ENCODE measurements around the gene NPR1.
A peak's percentile ranks its signal among the peaks of the same experiment; 100 is the strongest.
"Not testable (repeated sequence)": the region's sequence is repeated elsewhere in the genome, so short reads cannot be mapped to it uniquely, and the experiment has no call there.

The NPR1 gene

GRCh38 chr1:153688736-153689328 lies 10.3 kb downstream of the NPR1 start:
- no peaks in the 10 kb centered on the region for H3K36me3 ChIP-seq (ENCODE audit: control insufficient read depth, insufficient read depth, low read length)
- H3K4me3 ChIP-seq (ENCODE audit: low read length) = no peak overlapping the region
- no peak overlapping the region for H3K9ac ChIP-seq (ENCODE audit: low read length)
- no peaks in the 10 kb centered on the region for H3K27me3 ChIP-seq (ENCODE audit: control insufficient read depth, insufficient read depth, low read length)
- no peak overlapping the region for H3K27ac ChIP-seq (ENCODE audit: low read depth, low read length)
- H3K4me1 ChIP-seq (ENCODE audit: control insufficient read depth, insufficient read depth, low read length) = no peaks in the 10 kb centered on the region

GRCh38 chr1:153693466-153693865 lies 15.0 kb downstream of the NPR1 start:
- Histone ChIP-seq H3K4me3 (ENCODE audit: low read length) (no peak overlapping the region), H3K27ac (ENCODE audit: low read depth, low read length) (no peak overlapping the region), H3K36me3 (ENCODE audit: control insufficient read depth, insufficient read depth, low read length) (no peaks in the 10 kb centered on the region), H3K4me1 (ENCODE audit: control insufficient read depth, insufficient read depth, low read length) (peaks cover 5% of the 10 kb centered on the region), H3K9ac (ENCODE audit: low read length) (no peak overlapping the region), H3K27me3 (ENCODE audit: control insufficient read depth, insufficient read depth, low read length) (no peaks in the 10 kb centered on the region)

GRCh38 chr1:153696741-153697140 lies 18.3 kb downstream of the NPR1 start:
- Histone ChIP-seq H3K27ac (ENCODE audit: low read depth, low read length) (peak overlapping the region; percentile 87), H3K4me1 (ENCODE audit: control insufficient read depth, insufficient read depth, low read length) (peaks cover 5% of the 10 kb centered on the region), H3K27me3 (ENCODE audit: control insufficient read depth, insufficient read depth, low read length) (no peaks in the 10 kb centered on the region), H3K36me3 (ENCODE audit: control insufficient read depth, insufficient read depth, low read length) (no peaks in the 10 kb centered on the region), H3K4me3 (ENCODE audit: low read length) (no peak overlapping the region), H3K9ac (ENCODE audit: low read length) (no peak overlapping the region)

- no peak overlapping the region for H3K4me3 ChIP-seq (ENCODE audit: low read length)
- no peaks in the 10 kb centered on the region for H3K27me3 ChIP-seq (ENCODE audit: control insufficient read depth, insufficient read depth, low read length)
- no peak overlapping the region for H3K9ac ChIP-seq (ENCODE audit: low read length)
- no peaks in the 10 kb centered on the region for H3K36me3 ChIP-seq (ENCODE audit: control insufficient read depth, insufficient read depth, low read length)
- peaks cover 5% of the 10 kb centered on the region for H3K4me1 ChIP-seq (ENCODE audit: control insufficient read depth, insufficient read depth, low read length)
- peak overlapping the region; percentile 87 for H3K27ac ChIP-seq (ENCODE audit: low read depth, low read length)
Observed at GRCh38 chr1:153697191-153698019, 18.9 kb downstream of the NPR1 start.

GRCh38 chr1:153698020-153698922 lies 19.8 kb downstream of the NPR1 start:
- H3K36me3 ChIP-seq (ENCODE audit: control insufficient read depth, insufficient read depth, low read length) = no peaks in the 10 kb centered on the region
- no peak overlapping the region for H3K9ac ChIP-seq (ENCODE audit: low read length)
- H3K4me1 ChIP-seq (ENCODE audit: control insufficient read depth, insufficient read depth, low read length) = peaks cover 5% of the 10 kb centered on the region
- peak overlapping the region; percentile 21 for H3K4me3 ChIP-seq (ENCODE audit: low read length)
- peak overlapping the region; percentile 87 for H3K27ac ChIP-seq (ENCODE audit: low read depth, low read length)
- H3K27me3 ChIP-seq (ENCODE audit: control insufficient read depth, insufficient read depth, low read length) = no peaks in the 10 kb centered on the region

- H3K27ac ChIP-seq (ENCODE audit: low read depth, low read length) = no peak overlapping the region
- peaks cover 5% of the 10 kb centered on the region for H3K4me1 ChIP-seq (ENCODE audit: control insufficient read depth, insufficient read depth, low read length)
- H3K9ac ChIP-seq (ENCODE audit: low read length) = no peak overlapping the region
- H3K27me3 ChIP-seq (ENCODE audit: control insufficient read depth, insufficient read depth, low read length) = no peaks in the 10 kb centered on the region
- no peaks in the 10 kb centered on the region for H3K36me3 ChIP-seq (ENCODE audit: control insufficient read depth, insufficient read depth, low read length)
- H3K4me3 ChIP-seq (ENCODE audit: low read length) = no peak overlapping the region
Observed at GRCh38 chr1:153698923-153699714, 20.6 kb downstream of the NPR1 start.

- no peak overlapping the region for H3K27ac ChIP-seq (ENCODE audit: low read depth, low read length)
- peaks cover 5% of the 10 kb centered on the region for H3K4me1 ChIP-seq (ENCODE audit: control insufficient read depth, insufficient read depth, low read length)
- no peaks in the 10 kb centered on the region for H3K36me3 ChIP-seq (ENCODE audit: control insufficient read depth, insufficient read depth, low read length)
- no peak overlapping the region for H3K4me3 ChIP-seq (ENCODE audit: low read length)
- H3K9ac ChIP-seq (ENCODE audit: low read length) = no peak overlapping the region
- no peaks in the 10 kb centered on the region for H3K27me3 ChIP-seq (ENCODE audit: control insufficient read depth, insufficient read depth, low read length)
Observed at GRCh38 chr1:153699768-153700167, 21.3 kb downstream of the NPR1 start.

- no peaks in the 10 kb centered on the region for H3K27me3 ChIP-seq (ENCODE audit: control insufficient read depth, insufficient read depth, low read length)
- no peaks in the 10 kb centered on the region for H3K36me3 ChIP-seq (ENCODE audit: control insufficient read depth, insufficient read depth, low read length)
- no peaks in the 10 kb centered on the region for H3K4me1 ChIP-seq (ENCODE audit: control insufficient read depth, insufficient read depth, low read length)
- no peak overlapping the region for H3K27ac ChIP-seq (ENCODE audit: low read depth, low read length)
- H3K4me3 ChIP-seq (ENCODE audit: low read length) = no peak overlapping the region
- no peak overlapping the region for H3K9ac ChIP-seq (ENCODE audit: low read length)
Observed at GRCh38 chr1:153705484-153705883, 27.0 kb downstream of the NPR1 start.

- H3K36me3 ChIP-seq (ENCODE audit: control insufficient read depth, insufficient read depth, low read length) = no peaks in the 10 kb centered on the region
- H3K27ac ChIP-seq (ENCODE audit: low read depth, low read length) = no peak overlapping the region
- H3K9ac ChIP-seq (ENCODE audit: low read length) = no peak overlapping the region
- no peaks in the 10 kb centered on the region for H3K4me1 ChIP-seq (ENCODE audit: control insufficient read depth, insufficient read depth, low read length)
- no peaks in the 10 kb centered on the region for H3K27me3 ChIP-seq (ENCODE audit: control insufficient read depth, insufficient read depth, low read length)
- H3K4me3 ChIP-seq (ENCODE audit: low read length) = no peak overlapping the region
Observed at GRCh38 chr1:153711026-153711425, 32.5 kb downstream of the NPR1 start.

- not testable (repeated sequence) for H3K36me3 ChIP-seq (ENCODE audit: control insufficient read depth, insufficient read depth, low read length); H3K27me3 ChIP-seq (ENCODE audit: control insufficient read depth, insufficient read depth, low read length); H3K27ac ChIP-seq (ENCODE audit: low read depth, low read length); H3K4me1 ChIP-seq (ENCODE audit: control insufficient read depth, insufficient read depth, low read length); H3K4me3 ChIP-seq (ENCODE audit: low read length); H3K9ac ChIP-seq (ENCODE audit: low read length)
Observed at GRCh38 chr1:153716211-153716610, 37.7 kb downstream of the NPR1 start.

- no peak overlapping the region for H3K4me3 ChIP-seq (ENCODE audit: low read length)
- H3K9ac ChIP-seq (ENCODE audit: low read length) = no peak overlapping the region
- no peaks in the 10 kb centered on the region for H3K4me1 ChIP-seq (ENCODE audit: control insufficient read depth, insufficient read depth, low read length)
- no peaks in the 10 kb centered on the region for H3K36me3 ChIP-seq (ENCODE audit: control insufficient read depth, insufficient read depth, low read length)
- H3K27me3 ChIP-seq (ENCODE audit: control insufficient read depth, insufficient read depth, low read length) = no peaks in the 10 kb centered on the region
- no peak overlapping the region for H3K27ac ChIP-seq (ENCODE audit: low read depth, low read length)
Observed at GRCh38 chr1:153717330-153717729, 38.8 kb downstream of the NPR1 start.

- Histone ChIP-seq H3K27me3 (ENCODE audit: control insufficient read depth, insufficient read depth, low read length) (no peaks in the 10 kb centered on the region), H3K4me1 (ENCODE audit: control insufficient read depth, insufficient read depth, low read length) (no peaks in the 10 kb centered on the region), H3K27ac (ENCODE audit: low read depth, low read length) (no peak overlapping the region), H3K4me3 (ENCODE audit: low read length) (no peak overlapping the region), H3K9ac (ENCODE audit: low read length) (no peak overlapping the region), H3K36me3 (ENCODE audit: control insufficient read depth, insufficient read depth, low read length) (no peaks in the 10 kb centered on the region)
Observed at GRCh38 chr1:153723687-153724086, 45.2 kb downstream of the NPR1 start.
